SK-N-SH treated with all-trans-retinoic acid at 6 μM for 48 hours (cell line): ENCODE measurements around the gene SMAD9.

ENCODE experiments used
- ATAC-seq: fragments of 200-7000 bp; cut with Tn5 transposase; 3 replicates; pipeline ENCODE4 v1.9.1; 2020; ENCODE audit warnings: mild to moderate bottlenecking, moderate library complexity
- ARNTL ChIP-seq: fragments of 450-650 bp; formaldehyde crosslinking; IDR thresholded peaks from 2 replicates; pipeline ENCODE4 v1.5.0; 2020; ENCODE audit warnings: low read depth, mild to moderate bottlenecking, moderate library complexity, borderline replicate concordance
- BACH2 ChIP-seq: fragments of 250-450 bp; sonication (Bioruptor Pico); IDR thresholded peaks from 2 replicates; pipeline ENCODE4 v1.9.0; 2021; ENCODE audit warnings: mild to moderate bottlenecking, borderline replicate concordance
- CSDC2 ChIP-seq: fragments of 250-450 bp; sonication (Bioruptor Pico); IDR thresholded peaks from 2 replicates; pipeline ENCODE4 v1.5.0; 2020; ENCODE audit warnings: mild to moderate bottlenecking, moderate library complexity
- ESRRG ChIP-seq: fragments of 250-450 bp; sonication (Bioruptor Pico); IDR thresholded peaks from 2 replicates; pipeline ENCODE4 v1.6.1; 2021; ENCODE audit warnings: mild to moderate bottlenecking
- ISL1 ChIP-seq: fragments of 250-450 bp; sonication (Bioruptor Pico); IDR thresholded peaks from 2 replicates; pipeline ENCODE4 v2.1.2; 2022; ENCODE audit warnings: mild to moderate bottlenecking, moderate library complexity
- PPARA ChIP-seq: fragments of 250-450 bp; sonication (Bioruptor Pico); IDR thresholded peaks from 2 replicates; pipeline ENCODE4 v1.5.0; 2020; ENCODE audit warnings: mild to moderate bottlenecking, borderline replicate concordance
- SNAI2 ChIP-seq: fragments of 250-450 bp; sonication (Bioruptor Pico); IDR thresholded peaks from 2 replicates; pipeline ENCODE4 v1.5.0; 2020; ENCODE audit warnings: mild to moderate bottlenecking, moderate library complexity
- TCF4 ChIP-seq: fragments of 250-450 bp; sonication (Bioruptor Pico); IDR thresholded peaks from 2 replicates; pipeline ENCODE4 v1.8.0; 2021; ENCODE audit warnings: mild to moderate bottlenecking, moderate library complexity, borderline replicate concordance
- TOX ChIP-seq: fragments of 250-450 bp; sonication (Bioruptor Pico); IDR thresholded peaks from 2 replicates; pipeline ENCODE4 v1.8.0; 2021; ENCODE audit warnings: mild to moderate bottlenecking, moderate library complexity, borderline replicate concordance
- ZC3H10 ChIP-seq: fragments of 250-450 bp; sonication (Bioruptor Pico); IDR thresholded peaks from 2 replicates; pipeline ENCODE4 v1.5.1; 2021; ENCODE audit warnings: mild to moderate bottlenecking, moderate library complexity
- ZFP3 ChIP-seq: fragments of 250-450 bp; sonication (Bioruptor Pico); IDR thresholded peaks from 2 replicates; pipeline ENCODE4 v1.5.0; 2020; ENCODE audit warnings: mild to moderate bottlenecking, moderate library complexity
- ZFP30 ChIP-seq: fragments of 450-650 bp; formaldehyde crosslinking; IDR thresholded peaks from 2 replicates; pipeline ENCODE4 v1.5.0; 2022; ENCODE audit warnings: mild to moderate bottlenecking, moderate library complexity
- ZNF70 ChIP-seq: fragments of 450-650 bp; formaldehyde crosslinking; IDR thresholded peaks from 2 replicates; pipeline ENCODE4 v1.5.0; 2020; ENCODE audit warnings: mild to moderate bottlenecking, moderate library complexity
- ZNF8 ChIP-seq: fragments of 450-650 bp; formaldehyde crosslinking; IDR thresholded peaks from 2 replicates; pipeline ENCODE4 v1.5.0; 2020; ENCODE audit warnings: mild to moderate bottlenecking, moderate library complexity
- TF ChIP-seq, protein P1 (sequence below): fragments of 250-450 bp; sonication (Bioruptor Pico); IDR thresholded peaks from 2 replicates; pipeline ENCODE4 v1.5.0; 2020; ENCODE audit warnings: mild to moderate bottlenecking, moderate library complexity
- TF ChIP-seq, protein P2 (sequence below): fragments of 250-450 bp; sonication (Bioruptor Pico); IDR thresholded peaks from 2 replicates; pipeline ENCODE4 v1.8.0; 2021; ENCODE audit warnings: low read depth, mild to moderate bottlenecking, moderate library complexity, borderline replicate concordance
- TF ChIP-seq, protein P3 (sequence below): fragments of 250-450 bp; sonication (Bioruptor Pico); IDR thresholded peaks from 2 replicates; pipeline ENCODE4 v1.5.1; 2020; ENCODE audit warnings: low read depth, mild to moderate bottlenecking, moderate library complexity
- TF ChIP-seq, protein P4 (sequence below): fragments of 250-450 bp; sonication (Bioruptor Pico); IDR thresholded peaks from 2 replicates; pipeline ENCODE4 v1.8.0; 2020; ENCODE audit warnings: mild to moderate bottlenecking, moderate library complexity, borderline replicate concordance
- TF ChIP-seq, protein P5 (sequence below): fragments of 250-450 bp; sonication (Bioruptor Pico); IDR thresholded peaks from 2 replicates; pipeline ENCODE4 v1.5.1; 2021; ENCODE audit warnings: mild to moderate bottlenecking, moderate library complexity

SMAD9 gene

DNA sequence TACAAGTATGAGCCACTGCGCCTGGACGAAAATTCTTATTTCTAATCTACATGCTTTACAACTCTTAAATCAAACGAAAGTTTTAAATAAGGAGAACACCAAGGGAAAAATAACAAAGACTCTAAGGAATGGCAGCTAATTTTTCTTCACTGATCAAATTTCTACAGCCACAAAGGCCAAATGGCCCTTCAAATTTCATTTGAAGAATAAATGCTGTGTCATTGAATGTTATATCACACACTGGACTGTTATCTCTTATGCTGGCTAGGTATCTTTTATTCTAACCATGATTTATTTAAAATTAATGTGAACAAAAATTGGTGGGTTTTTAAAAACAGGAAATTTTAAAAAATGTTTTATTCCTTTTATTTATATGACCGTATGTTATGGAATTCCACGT, 14.1 kb downstream of the SMAD9 start:
- no peak for TF ChIP-seq ESRRG (CRISPR knock-in tag)
- no peak for TF ChIP-seq ZNF70
- TF ChIP-seq, protein P1, sequence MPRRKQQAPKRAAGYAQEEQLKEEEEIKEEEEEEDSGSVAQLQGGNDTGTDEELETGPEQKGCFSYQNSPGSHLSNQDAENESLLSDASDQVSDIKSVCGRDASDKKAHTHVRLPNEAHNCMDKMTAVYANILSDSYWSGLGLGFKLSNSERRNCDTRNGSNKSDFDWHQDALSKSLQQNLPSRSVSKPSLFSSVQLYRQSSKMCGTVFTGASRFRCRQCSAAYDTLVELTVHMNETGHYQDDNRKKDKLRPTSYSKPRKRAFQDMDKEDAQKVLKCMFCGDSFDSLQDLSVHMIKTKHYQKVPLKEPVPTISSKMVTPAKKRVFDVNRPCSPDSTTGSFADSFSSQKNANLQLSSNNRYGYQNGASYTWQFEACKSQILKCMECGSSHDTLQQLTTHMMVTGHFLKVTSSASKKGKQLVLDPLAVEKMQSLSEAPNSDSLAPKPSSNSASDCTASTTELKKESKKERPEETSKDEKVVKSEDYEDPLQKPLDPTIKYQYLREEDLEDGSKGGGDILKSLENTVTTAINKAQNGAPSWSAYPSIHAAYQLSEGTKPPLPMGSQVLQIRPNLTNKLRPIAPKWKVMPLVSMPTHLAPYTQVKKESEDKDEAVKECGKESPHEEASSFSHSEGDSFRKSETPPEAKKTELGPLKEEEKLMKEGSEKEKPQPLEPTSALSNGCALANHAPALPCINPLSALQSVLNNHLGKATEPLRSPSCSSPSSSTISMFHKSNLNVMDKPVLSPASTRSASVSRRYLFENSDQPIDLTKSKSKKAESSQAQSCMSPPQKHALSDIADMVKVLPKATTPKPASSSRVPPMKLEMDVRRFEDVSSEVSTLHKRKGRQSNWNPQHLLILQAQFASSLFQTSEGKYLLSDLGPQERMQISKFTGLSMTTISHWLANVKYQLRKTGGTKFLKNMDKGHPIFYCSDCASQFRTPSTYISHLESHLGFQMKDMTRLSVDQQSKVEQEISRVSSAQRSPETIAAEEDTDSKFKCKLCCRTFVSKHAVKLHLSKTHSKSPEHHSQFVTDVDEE = no peak
- no peak for TF ChIP-seq ZFP30
- no peak for TF ChIP-seq ARNTL (CRISPR knock-in tag)
- TF ChIP-seq, all 23 proteins: peak for 0

GRCh38 chr13:36903925-36904595, 16.0 kb downstream of the SMAD9 start:
- ATAC-seq = no peak
- TF ChIP-seq TCF4 (CRISPR knock-in tag) (no peak), ZFP3 (CRISPR knock-in tag) (no peak), ESRRG (CRISPR knock-in tag) (no peak), ISL1 (CRISPR knock-in tag) (no peak), ZNF70 (no peak), PPARA (no peak), ZC3H10 (CRISPR knock-in tag) (no peak), ARNTL (CRISPR knock-in tag) (no peak), BACH2 (no peak), CSDC2 (CRISPR knock-in tag) (no peak), TOX (no peak), ZFP30 (no peak), ZNF8 (CRISPR knock-in tag) (no peak), SNAI2 (no peak)
- TF ChIP-seq, protein P2, sequence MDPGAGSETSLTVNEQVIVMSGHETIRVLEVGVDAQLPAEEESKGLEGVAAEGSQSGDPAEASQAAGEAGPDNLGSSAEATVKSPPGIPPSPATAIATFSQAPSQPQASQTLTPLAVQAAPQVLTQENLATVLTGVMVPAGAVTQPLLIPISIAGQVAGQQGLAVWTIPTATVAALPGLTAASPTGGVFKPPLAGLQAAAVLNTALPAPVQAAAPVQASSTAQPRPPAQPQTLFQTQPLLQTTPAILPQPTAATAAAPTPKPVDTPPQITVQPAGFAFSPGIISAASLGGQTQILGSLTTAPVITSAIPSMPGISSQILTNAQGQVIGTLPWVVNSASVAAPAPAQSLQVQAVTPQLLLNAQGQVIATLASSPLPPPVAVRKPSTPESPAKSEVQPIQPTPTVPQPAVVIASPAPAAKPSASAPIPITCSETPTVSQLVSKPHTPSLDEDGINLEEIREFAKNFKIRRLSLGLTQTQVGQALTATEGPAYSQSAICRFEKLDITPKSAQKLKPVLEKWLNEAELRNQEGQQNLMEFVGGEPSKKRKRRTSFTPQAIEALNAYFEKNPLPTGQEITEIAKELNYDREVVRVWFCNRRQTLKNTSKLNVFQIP (CRISPR knock-in tag) = no peak
- TF ChIP-seq, protein P3, sequence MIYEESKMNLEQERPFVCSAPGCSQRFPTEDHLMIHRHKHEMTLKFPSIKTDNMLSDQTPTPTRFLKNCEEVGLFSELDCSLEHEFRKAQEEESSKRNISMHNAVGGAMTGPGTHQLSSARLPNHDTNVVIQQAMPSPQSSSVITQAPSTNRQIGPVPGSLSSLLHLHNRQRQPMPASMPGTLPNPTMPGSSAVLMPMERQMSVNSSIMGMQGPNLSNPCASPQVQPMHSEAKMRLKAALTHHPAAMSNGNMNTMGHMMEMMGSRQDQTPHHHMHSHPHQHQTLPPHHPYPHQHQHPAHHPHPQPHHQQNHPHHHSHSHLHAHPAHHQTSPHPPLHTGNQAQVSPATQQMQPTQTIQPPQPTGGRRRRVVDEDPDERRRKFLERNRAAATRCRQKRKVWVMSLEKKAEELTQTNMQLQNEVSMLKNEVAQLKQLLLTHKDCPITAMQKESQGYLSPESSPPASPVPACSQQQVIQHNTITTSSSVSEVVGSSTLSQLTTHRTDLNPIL (CRISPR knock-in tag) = no peak
- TF ChIP-seq, protein P4, sequence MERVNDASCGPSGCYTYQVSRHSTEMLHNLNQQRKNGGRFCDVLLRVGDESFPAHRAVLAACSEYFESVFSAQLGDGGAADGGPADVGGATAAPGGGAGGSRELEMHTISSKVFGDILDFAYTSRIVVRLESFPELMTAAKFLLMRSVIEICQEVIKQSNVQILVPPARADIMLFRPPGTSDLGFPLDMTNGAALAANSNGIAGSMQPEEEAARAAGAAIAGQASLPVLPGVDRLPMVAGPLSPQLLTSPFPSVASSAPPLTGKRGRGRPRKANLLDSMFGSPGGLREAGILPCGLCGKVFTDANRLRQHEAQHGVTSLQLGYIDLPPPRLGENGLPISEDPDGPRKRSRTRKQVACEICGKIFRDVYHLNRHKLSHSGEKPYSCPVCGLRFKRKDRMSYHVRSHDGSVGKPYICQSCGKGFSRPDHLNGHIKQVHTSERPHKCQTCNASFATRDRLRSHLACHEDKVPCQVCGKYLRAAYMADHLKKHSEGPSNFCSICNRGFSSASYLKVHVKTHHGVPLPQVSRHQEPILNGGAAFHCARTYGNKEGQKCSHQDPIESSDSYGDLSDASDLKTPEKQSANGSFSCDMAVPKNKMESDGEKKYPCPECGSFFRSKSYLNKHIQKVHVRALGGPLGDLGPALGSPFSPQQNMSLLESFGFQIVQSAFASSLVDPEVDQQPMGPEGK = no peak
- TF ChIP-seq, protein P1 = no peak
- TF ChIP-seq, protein P5, sequence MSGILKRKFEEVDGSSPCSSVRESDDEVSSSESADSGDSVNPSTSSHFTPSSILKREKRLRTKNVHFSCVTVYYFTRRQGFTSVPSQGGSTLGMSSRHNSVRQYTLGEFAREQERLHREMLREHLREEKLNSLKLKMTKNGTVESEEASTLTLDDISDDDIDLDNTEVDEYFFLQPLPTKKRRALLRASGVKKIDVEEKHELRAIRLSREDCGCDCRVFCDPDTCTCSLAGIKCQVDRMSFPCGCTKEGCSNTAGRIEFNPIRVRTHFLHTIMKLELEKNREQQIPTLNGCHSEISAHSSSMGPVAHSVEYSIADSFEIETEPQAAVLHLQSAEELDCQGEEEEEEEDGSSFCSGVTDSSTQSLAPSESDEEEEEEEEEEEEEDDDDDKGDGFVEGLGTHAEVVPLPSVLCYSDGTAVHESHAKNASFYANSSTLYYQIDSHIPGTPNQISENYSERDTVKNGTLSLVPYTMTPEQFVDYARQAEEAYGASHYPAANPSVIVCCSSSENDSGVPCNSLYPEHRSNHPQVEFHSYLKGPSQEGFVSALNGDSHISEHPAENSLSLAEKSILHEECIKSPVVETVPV = no peak

More for the DNA sequence above, 14.1 kb downstream of the SMAD9 start:
- ATAC-seq = no peak
